Measurements from ENCODE around the gene CLEC18A.

DNA sequence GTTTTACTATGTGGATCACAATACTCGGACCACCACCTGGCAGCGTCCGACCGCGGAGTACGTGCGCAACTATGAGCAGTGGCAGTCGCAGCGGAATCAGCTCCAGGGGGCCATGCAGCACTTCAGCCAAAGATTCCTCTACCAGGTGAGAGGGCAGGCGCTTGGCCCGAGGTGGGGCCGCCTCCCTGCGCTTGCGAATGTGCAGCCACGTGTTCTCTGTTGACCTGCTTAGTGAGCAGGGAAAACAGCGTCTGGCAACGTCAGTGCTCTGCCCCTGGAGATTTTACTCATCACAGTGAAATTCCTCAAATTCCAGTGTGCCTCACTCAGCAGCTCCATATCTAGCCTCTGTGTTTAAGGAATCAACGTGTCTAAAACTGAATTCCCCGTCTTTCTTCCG lies 33.4 kb upstream of the CLEC18A start:
- TF ChIP-seq, protein P1, sequence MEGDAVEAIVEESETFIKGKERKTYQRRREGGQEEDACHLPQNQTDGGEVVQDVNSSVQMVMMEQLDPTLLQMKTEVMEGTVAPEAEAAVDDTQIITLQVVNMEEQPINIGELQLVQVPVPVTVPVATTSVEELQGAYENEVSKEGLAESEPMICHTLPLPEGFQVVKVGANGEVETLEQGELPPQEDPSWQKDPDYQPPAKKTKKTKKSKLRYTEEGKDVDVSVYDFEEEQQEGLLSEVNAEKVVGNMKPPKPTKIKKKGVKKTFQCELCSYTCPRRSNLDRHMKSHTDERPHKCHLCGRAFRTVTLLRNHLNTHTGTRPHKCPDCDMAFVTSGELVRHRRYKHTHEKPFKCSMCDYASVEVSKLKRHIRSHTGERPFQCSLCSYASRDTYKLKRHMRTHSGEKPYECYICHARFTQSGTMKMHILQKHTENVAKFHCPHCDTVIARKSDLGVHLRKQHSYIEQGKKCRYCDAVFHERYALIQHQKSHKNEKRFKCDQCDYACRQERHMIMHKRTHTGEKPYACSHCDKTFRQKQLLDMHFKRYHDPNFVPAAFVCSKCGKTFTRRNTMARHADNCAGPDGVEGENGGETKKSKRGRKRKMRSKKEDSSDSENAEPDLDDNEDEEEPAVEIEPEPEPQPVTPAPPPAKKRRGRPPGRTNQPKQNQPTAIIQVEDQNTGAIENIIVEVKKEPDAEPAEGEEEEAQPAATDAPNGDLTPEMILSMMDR (IDR thresholded peaks at IDR 0.05) = no peak
- no peak for TF ChIP-seq ZFX (IDR thresholded peaks at IDR 0.05; ENCODE audit: borderline replicate concordance)
